OCI-LY7 (cell line): ENCODE measurements around the gene OSCAR.

Experiments used
- CTCF ChIP-seq: fragments of 200-600 bp; sonication (generic); conservative IDR thresholded peaks from 2 replicates; pipeline ENCODE4 v1.5.1; 2014; ENCODE audit warnings: mild to moderate bottlenecking, antibody characterized with exemption, low read length, moderate library complexity, mixed read lengths
- EZH2phosphoT487 ChIP-seq: fragments of 200-600 bp; sonication (generic); IDR thresholded peaks from 2 replicates; pipeline ENCODE4 v1.6.1; 2018; ENCODE audit warnings: low read depth, borderline replicate concordance, mild to moderate bottlenecking, mixed run types, antibody characterized with exemption, low read length, moderate library complexity, mixed read lengths

DNA sequence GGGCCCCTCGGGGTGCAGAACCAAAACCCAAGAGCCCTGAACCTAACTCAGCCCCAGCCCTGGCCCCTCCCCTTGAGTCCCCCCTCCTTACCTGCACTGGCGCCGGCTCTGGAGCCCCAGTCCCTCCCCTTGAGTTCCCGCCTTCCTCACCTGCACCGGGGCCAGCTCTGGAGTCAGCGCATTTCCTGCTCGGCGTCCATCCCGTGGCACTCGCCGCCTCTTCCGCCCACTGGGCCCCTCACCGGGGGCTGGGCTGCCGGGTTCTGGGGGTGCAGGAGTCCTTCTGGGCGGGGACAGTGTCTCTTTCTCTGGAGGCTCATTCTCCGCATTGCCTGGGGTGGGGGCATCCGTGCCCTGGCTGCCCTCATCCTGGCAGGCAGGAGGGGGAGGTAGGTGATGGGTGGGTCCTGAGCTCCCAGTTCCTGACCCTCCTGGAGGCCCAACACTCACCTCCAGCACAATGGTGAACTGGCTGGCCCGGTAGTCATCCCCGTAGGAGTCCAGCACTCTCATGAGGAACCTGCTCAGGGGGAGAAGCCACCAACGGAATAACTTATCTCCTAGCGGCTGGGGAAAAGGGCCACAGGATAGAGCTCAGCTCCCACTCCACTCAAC, 7.4 kb upstream of the OSCAR start:
- TF ChIP-seq CTCF (no peak), EZH2phosphoT487 (no peak)
